Right cardiac atrium (tissue), 5 donors: ENCODE results near the gene FHAD1. TPM values are rescaled to one million over a fixed set of nuclear protein-coding genes. Genes with fewer than 3 reads are reported as not detected.

Source experiments
- ATAC-seq, 2 donors: fragments of 200-7000 bp; cut with Tn5 transposase; one replicate each; pipeline versions ENCODE4 v1.8.0 to v1.9.1; 2020; ENCODE audit warnings: moderate library complexity in 2 of 2, mild to moderate bottlenecking in 1 of 2
- DNase-seq, 3 donors: peaks; one replicate each; pipeline ENCODE4 v3.0.0-alpha.2; 2020
- H3K27ac ChIP-seq: one replicate; pipeline ENCODE4 v1.5.1; 2013; ENCODE audit warnings: mild to moderate bottlenecking, low read length, control low read depth, moderate library complexity
- H3K27me3 ChIP-seq: one replicate; pipeline ENCODE4 v1.6.1; 2013; ENCODE audit not compliant: control insufficient read depth, insufficient read depth
- H3K4me1 ChIP-seq: one replicate; pipeline ENCODE4 v1.6.1; 2013; ENCODE audit warnings: low read length; ENCODE audit not compliant: control insufficient read depth, insufficient read depth
- H3K4me3 ChIP-seq: one replicate; pipeline ENCODE4 v1.5.1; 2013; ENCODE audit warnings: low read length, control low read depth
- H3K9me3 ChIP-seq: one replicate; pipeline ENCODE4 v1.6.1; 2013; ENCODE audit warnings: low read length; ENCODE audit not compliant: control insufficient read depth
- WGBS: extraction: QIAGEN DNeasy Blood & Tissue Kit; methylation state at CpG from one replicate; pipeline ENCODE4 v1.1.7; 2013; 5-methylcytosine and 5-hydroxymethylcytosine counted together
- intact Hi-C, 4 donors: fragments of 100-400 bp; cut with DNase I; formaldehyde crosslinking; loops; one replicate each; pipeline versions ENCODE4 v1.11.0 to v1.14.0; 2022 to 2023
- polyA plus RNA-seq: library from polyadenylated mRNA; stranded (reverse); fragments of 200-250 nt; gene quantifications from one replicate; pipeline ENCODE4 v1.2.3, GENCODE V29; 2013
- total RNA-seq, 4 donors: library from RNA; stranded (reverse); fragmentation: NEBNext Ultra II Directional; extraction: Animal tissue kit (Norgen Biotek cat#: 25700); gene quantifications; one replicate each; pipeline ENCODE4 v1.2.1, GENCODE V29; 2021
- donor health status: healthy with polysubstance abuse.
- donor health status: DM: no; HTN: yes; CAD: no.
- donor health status: DM: no; HTN: no; CAD: no.
- donor health status: DM: no; HTN: yes; CAD: no; lungs with severe emphysema.
- donor health status: DM: yes; HTN: yes; CAD: no.

FHAD1 gene
- total and polyA plus RNA-seq, 5 donors: 0.06 to 1.0 (median 0.17) TPM; not detected in 1

GRCh38 chr1:15251857-15252835 is 5.1 kb downstream of the FHAD1 start:
- DNase-seq (no peak), ATAC-seq (no peak)
- Histone ChIP-seq H3K4me1 (no peaks in the 10 kb centered on the region), H3K27ac (no peak overlapping the region), H3K27me3 (no peaks in the 10 kb centered on the region), H3K9me3 (no peaks in the 10 kb centered on the region), H3K4me3 (no peak overlapping the region)
- intact Hi-C loops: no loop called here
- 72% methylated on average over 14 of the region's 14 CpGs for WGBS

- WGBS: 33% methylated on average over 2 of the region's 2 CpGs
- ATAC-seq (no peak), DNase-seq (no peak)
- no peak overlapping the region for H3K27ac ChIP-seq
- intact Hi-C loops: no loop called here
- no peaks in the 10 kb centered on the region for H3K9me3 ChIP-seq
- no peak overlapping the region for H3K4me3 ChIP-seq
- H3K27me3 ChIP-seq: no peaks in the 10 kb centered on the region
- no peaks in the 10 kb centered on the region for H3K4me1 ChIP-seq
Measured at GRCh38 chr1:15254559-15254958, 7.5 kb downstream of the FHAD1 start.

GRCh38 chr1:15255582-15256149 is 8.6 kb downstream of the FHAD1 start:
- Histone ChIP-seq H3K4me3 (no peak overlapping the region), H3K27me3 (no peaks in the 10 kb centered on the region), H3K9me3 (no peaks in the 10 kb centered on the region), H3K27ac (no peak overlapping the region), H3K4me1 (peaks cover 4% of the 10 kb centered on the region)
- DNase-seq (no peak), ATAC-seq (no peak)
- intact Hi-C loops: no loop called here
- WGBS: 71% methylated on average over 4 of the region's 4 CpGs

- Histone ChIP-seq H3K9me3 (no peaks in the 10 kb centered on the region), H3K4me3 (no peak overlapping the region), H3K27me3 (no peaks in the 10 kb centered on the region), H3K27ac (no peak overlapping the region), H3K4me1 (peaks cover 10% of the 10 kb centered on the region)
- intact Hi-C loops: no loop called here
- no peak for ATAC-seq
- DNase-seq: no peak
- 93% methylated on average over 3 of the region's 3 CpGs for WGBS
Measured at GRCh38 chr1:15256584-15256983, 9.6 kb downstream of the FHAD1 start.

GRCh38 chr1:15257309-15257708 is 10.3 kb downstream of the FHAD1 start:
- no peaks in the 10 kb centered on the region for H3K27me3 ChIP-seq
- 75% methylated on average over 14 of the region's 14 CpGs for WGBS
- H3K9me3 ChIP-seq: no peaks in the 10 kb centered on the region
- DNase-seq (no peak), ATAC-seq (no peak)
- H3K27ac ChIP-seq: no peak overlapping the region
- peaks cover 10% of the 10 kb centered on the region for H3K4me1 ChIP-seq
- H3K4me3 ChIP-seq: no peak overlapping the region
- intact Hi-C loops: no loop called here

- DNase-seq (no peak), ATAC-seq (peak in 1 of 2 donors; percentile 22)
- H3K9me3 ChIP-seq: no peaks in the 10 kb centered on the region
- 72% methylated on average over 13 of the region's 13 CpGs for WGBS
- intact Hi-C loops: no loop called here
- H3K4me1 ChIP-seq: peaks cover 10% of the 10 kb centered on the region
- no peak overlapping the region for H3K4me3 ChIP-seq
- no peaks in the 10 kb centered on the region for H3K27me3 ChIP-seq
- H3K27ac ChIP-seq: no peak overlapping the region
Measured at GRCh38 chr1:15258833-15259621, 12.0 kb downstream of the FHAD1 start.

- no peak for ATAC-seq
- no peaks in the 10 kb centered on the region for H3K27me3 ChIP-seq
- intact Hi-C loops: no loop called here
- peaks cover 10% of the 10 kb centered on the region for H3K4me1 ChIP-seq
- H3K4me3 ChIP-seq: no peak overlapping the region
- WGBS: 89% methylated on average over 9 of the region's 9 CpGs
- no peak for DNase-seq
- H3K27ac ChIP-seq: peak overlapping the region; percentile 13
- no peaks in the 10 kb centered on the region for H3K9me3 ChIP-seq
Measured at GRCh38 chr1:15259622-15260007, 12.6 kb downstream of the FHAD1 start.

- intact Hi-C loops: no loop called here
- H3K27ac ChIP-seq: no peak overlapping the region
- peak in 1 of 2 donors; percentile 49 for ATAC-seq
Measured at GRCh38 chr1:15260418-15261154, 13.6 kb downstream of the FHAD1 start.

GRCh38 chr1:15261155-15262002 is 14.4 kb downstream of the FHAD1 start:
- peak overlapping the region; percentile 22 for H3K27ac ChIP-seq
- H3K27me3 ChIP-seq: no peaks in the 10 kb centered on the region
- peak; percentile 62 to 72 (median 69) for DNase-seq
- ATAC-seq: peak; percentile 82 to 86
- intact Hi-C loops: no loop called here
- H3K9me3 ChIP-seq: no peaks in the 10 kb centered on the region
- 36% methylated on average over 20 of the region's 20 CpGs for WGBS
- peaks cover 10% of the 10 kb centered on the region for H3K4me1 ChIP-seq
- H3K4me3 ChIP-seq: no peak overlapping the region

More at GRCh38 chr1:15260418-15261154, 13.6 kb downstream of the FHAD1 start:
- Histone ChIP-seq H3K4me1 (peaks cover 10% of the 10 kb centered on the region), H3K27me3 (no peaks in the 10 kb centered on the region), H3K4me3 (no peak overlapping the region), H3K9me3 (no peaks in the 10 kb centered on the region)
- 58% methylated on average over 12 of the region's 12 CpGs for WGBS
- DNase-seq: no peak

- no peak for DNase-seq
- no peaks in the 10 kb centered on the region for H3K27me3 ChIP-seq
- H3K4me3 ChIP-seq: no peak overlapping the region
- no peak overlapping the region for H3K27ac ChIP-seq
- no peaks in the 10 kb centered on the region for H3K9me3 ChIP-seq
- H3K4me1 ChIP-seq: peaks cover 10% of the 10 kb centered on the region
- no peak for ATAC-seq
- intact Hi-C loops: no loop called here
- WGBS: 93% methylated on average over 2 of the region's 2 CpGs
Measured at GRCh38 chr1:15262003-15262377, 15.0 kb downstream of the FHAD1 start.
